GM19351 (cell line): Measurements from ENCODE around the gene IL19.
"Not testable (repeated sequence)": the region's sequence is repeated elsewhere in the genome, so short reads cannot be mapped to it uniquely, and the experiment has no call there.

ENCODE experiments used
- ATAC-seq: cut with Tn5 transposase; IDR thresholded peaks from one replicate; pipeline ENCODE4 v1.9.1; 2021; ENCODE audit warnings: mild to moderate bottlenecking, moderate library complexity; ENCODE audit not compliant: unreplicated experiment

The IL19 gene

GRCh38 chr1:206853696-206854095, 83.1 kb downstream of the IL19 start:
- ATAC-seq, result not testable (repeated sequence)

- no peak for ATAC-seq
These were observed 84.0 kb downstream of the IL19 start for GRCh38 chr1:206854401-206855129.

GRCh38 chr1:206855859-206856258, 85.3 kb downstream of the IL19 start:
- ATAC-seq, result no peak

DNA sequence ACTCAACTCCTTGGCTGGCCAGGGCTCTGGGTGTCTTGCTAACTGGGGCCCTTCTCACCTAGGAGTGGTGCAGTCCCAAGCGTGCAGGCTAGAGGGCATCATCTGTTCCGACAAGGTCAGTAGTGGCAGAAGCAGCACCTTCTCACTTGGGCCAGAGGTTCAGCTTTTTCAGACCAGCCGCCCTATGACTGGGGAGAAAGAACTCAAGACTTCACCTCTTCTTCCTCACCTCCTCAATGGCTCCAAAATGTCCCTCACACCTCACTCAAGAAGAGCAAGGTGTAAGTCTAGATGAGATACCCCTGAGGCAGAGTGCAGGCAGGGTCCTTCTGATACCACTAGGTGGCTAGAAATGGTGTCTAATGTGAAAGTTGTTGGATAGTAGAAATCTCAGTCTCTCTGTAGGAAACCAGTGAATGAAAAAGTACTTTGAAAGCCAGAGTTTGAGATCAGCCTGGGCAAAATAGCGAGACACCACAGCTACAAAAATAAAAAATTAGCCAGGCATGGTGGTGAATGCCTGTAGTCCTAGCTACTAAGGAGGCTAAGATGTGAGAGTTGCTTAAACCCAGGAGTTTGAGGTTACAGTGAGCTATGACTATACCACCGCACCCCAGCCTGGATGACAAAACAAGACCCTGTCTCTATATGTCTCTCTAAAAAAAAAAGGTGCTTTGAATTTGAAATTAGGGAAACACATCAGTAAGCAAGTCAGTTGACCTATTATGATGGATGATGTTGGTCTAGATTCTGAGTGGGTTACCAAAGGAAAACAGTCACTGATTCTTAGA, 86.3 kb downstream of the IL19 start:
- no peak for ATAC-seq

DNA sequence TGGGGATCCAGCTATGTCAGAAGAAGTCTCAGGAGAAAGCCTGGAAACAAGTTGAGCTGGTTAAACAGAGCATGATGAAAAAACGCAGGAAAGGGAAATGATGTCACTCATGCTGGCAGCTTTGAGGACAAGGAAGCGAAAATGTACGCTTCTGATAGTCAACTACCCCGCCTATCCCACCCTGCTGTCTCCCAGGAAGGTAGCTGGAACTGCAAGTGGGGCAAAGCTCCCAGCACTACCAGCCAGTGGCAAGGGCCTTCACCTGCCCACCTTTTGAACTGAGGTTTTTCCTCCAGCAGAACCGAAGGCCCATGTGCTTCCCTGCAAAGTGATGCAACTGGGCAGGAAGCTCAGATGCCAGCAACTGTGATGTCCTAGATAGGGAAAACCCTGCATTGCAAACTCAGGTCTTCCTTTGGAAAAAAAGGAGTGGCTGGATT, 88.5 kb downstream of the IL19 start:
- no peak for ATAC-seq

GRCh38 chr1:206860165-206860564, 89.6 kb downstream of the IL19 start:
- ATAC-seq, result no peak

DNA sequence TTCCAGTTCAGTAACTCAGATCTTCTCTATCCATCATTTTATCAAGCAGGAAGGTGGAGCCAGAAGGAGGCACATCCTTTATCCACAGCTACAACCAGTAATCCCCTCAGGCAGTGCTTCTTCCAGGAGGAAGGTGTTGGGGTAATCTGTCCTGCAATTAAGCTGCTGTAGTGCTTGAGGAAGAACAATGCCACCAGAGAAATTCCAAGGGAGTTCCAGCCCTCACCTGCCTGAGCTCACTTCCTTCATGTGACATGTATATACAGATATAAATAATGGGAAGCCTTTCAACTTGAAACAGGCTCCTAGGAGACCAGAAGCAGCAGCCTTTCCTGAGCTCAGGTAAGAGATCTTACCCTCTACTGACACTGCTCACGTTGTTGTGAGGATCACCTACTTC, 92.7 kb downstream of the IL19 start:
- ATAC-seq, result no peak

DNA sequence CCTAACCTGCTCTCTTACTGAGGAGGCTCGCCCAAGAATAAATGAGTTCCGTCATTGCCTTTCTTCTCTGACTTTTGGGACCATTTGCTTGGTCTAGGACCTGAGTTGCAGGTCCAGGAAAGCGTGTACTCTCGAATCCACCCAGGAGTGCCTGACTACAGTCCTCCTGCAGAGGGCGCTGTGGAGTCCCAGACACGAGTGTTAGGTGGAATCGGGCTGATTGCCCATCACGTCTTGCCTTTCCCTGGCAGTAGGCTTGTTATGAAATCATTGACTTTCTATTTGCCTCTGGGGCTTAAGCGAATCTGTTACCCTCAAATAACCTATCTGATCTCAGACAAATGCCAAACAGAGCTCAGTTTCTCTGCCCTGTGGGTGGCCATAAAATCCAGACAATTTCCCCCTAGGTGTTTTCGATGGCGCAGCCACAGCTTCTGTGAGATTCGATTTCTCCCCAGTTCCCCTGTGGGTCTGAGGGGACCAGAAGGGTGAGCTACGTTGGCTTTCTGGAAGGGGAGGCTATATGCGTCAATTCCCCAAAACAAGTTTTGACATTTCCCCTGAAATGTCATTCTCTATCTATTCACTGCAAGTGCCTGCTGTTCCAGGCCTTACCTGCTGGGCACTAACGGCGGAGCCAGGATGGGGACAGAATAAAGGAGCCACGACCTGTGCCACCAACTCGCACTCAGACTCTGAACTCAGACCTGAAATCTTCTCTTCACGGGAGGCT, 94.5 kb downstream of the IL19 start, which contains the start of gene IL20:
Gene IL20, plus strand, starts transcription at position 685 of the 733 bp plus-strand sequence. CDS start 230 bp downstream, outside the sequence.
- ATAC-seq, result no peak

GRCh38 chr1:206866062-206866461, 95.5 kb downstream of the IL19 start:
- no peak for ATAC-seq

DNA sequence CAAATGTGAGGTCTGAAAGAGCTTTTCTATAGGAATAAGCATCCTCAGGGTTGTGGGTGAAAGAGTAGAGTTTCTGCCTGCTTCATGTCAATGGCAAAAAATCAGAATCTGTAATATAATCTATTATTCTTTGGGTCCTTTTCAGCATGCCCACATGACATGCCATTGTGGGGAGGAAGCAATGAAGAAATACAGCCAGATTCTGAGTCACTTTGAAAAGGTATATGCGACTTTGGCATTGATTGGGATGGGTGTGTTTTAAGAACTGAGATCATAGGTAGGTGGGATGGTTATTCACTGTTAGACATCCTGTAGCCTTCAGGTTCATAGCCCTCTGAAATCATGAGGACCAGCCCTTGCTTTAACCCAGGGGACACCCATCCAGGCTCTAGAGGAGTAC, 96.7 kb downstream of the IL19 start:
- ATAC-seq, result no peak

DNA sequence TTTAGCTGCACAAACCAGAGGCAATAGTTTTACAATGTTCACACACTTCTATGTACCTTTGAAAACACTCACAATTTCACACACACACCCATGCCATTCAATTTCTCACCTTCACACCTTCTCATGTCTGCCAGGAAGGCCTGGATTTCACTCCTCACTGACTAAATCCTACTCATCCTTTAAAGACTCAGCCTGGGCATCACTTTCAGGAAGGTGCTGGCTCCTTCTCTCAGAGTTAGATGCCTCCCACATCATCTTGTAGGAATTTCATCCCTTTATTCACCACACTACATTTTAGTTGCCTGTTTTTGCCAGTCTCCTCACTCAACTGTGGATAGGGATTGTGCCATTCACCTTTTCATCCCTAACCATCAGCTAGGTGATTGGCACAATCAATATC, 97.1 kb downstream of the IL19 start:
- no peak for ATAC-seq

- ATAC-seq, result no peak
These were observed 97.7 kb downstream of the IL19 start for GRCh38 chr1:206868264-206868663.

- no peak for ATAC-seq
These were observed 101.6 kb downstream of the IL19 start for GRCh38 chr1:206872139-206872538.

DNA sequence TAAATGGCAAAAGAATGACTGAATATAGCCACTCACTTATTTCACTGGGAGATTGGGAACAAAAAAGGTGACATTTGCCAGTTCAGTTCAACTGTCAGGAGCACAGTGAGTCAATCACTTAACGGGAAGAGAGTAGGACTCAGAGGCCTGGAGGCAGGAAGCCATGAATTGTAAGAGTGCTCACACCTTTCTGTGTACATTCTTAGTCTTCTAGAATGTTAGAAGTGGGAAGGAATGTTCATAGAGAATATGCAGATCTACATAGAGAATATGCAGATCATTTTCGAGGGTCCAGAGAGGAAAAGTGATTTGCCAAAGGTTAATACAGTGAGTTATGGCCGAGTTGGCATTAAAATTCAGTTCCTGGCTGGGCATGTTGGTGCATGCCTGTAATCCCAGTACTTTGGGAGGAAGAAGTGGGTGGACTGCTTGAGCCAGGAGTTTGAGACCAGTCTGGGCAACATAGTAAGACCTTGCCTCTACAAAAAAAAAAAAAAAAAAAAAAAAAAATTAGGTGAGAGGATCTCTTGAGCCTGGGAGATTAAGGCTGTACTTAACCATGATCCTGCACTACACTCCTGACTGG, 103.1 kb downstream of the IL19 start:
- ATAC-seq, result no peak

- no peak for ATAC-seq
These were observed 105.3 kb downstream of the IL19 start for GRCh38 chr1:206875752-206876377.

GRCh38 chr1:206878456-206878855, 107.9 kb downstream of the IL19 start:
- no peak for ATAC-seq

- no peak for ATAC-seq
These were observed 109.7 kb downstream of the IL19 start for GRCh38 chr1:206880314-206880713.

GRCh38 chr1:206882555-206882954, 112.0 kb downstream of the IL19 start:
- ATAC-seq, result no peak

DNA sequence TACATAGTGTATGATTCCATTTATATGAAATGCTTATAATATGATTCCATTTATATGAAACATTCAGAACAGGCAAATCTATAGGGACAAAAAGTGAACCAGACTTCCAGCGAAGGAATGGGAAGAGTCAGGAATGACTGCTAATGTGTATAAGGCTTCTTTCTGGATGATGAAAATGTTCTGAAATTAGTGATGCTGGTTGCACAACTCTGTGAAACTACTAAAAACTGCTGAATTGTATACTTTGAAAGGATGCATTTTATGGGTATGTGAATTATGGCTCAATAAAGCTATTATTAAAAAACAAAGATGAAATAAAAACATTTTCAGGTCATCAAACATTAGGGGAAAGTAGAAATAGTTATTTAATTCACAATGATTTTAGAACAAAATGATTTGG, 112.6 kb downstream of the IL19 start:
- no peak for ATAC-seq

GRCh38 chr1:206883876-206884275, 113.3 kb downstream of the IL19 start:
- ATAC-seq, result no peak
